ENCODE measurements around the gene BBS2.

DNA sequence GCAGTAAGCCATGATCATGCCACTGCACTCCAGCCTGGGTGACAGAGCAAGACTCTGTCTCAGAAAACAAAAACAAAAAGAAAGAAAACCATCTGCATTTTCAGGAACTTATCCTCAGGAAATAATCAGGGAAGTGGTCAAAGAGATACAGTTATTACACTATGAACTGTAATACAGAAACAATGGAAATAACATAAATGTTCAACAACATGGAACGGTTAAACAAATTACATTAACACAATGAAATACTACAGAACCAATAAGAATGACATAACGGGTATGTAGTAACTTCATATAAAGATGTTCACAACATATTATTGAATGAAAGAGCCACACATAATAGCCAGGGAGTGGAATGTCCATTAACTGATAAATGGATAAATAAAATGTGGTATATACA lies 6.7 kb downstream of the BBS2 start:
- TF ChIP-seq, protein P1, sequence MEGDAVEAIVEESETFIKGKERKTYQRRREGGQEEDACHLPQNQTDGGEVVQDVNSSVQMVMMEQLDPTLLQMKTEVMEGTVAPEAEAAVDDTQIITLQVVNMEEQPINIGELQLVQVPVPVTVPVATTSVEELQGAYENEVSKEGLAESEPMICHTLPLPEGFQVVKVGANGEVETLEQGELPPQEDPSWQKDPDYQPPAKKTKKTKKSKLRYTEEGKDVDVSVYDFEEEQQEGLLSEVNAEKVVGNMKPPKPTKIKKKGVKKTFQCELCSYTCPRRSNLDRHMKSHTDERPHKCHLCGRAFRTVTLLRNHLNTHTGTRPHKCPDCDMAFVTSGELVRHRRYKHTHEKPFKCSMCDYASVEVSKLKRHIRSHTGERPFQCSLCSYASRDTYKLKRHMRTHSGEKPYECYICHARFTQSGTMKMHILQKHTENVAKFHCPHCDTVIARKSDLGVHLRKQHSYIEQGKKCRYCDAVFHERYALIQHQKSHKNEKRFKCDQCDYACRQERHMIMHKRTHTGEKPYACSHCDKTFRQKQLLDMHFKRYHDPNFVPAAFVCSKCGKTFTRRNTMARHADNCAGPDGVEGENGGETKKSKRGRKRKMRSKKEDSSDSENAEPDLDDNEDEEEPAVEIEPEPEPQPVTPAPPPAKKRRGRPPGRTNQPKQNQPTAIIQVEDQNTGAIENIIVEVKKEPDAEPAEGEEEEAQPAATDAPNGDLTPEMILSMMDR (conservative IDR thresholded peaks at IDR 0.05; ENCODE audit: low read length), result no peak
- TF ChIP-seq EZH2phosphoT487 (IDR thresholded peaks at IDR 0.05; ENCODE audit: borderline replicate concordance, low read depth, low read length), result no peak
